Measurements from ENCODE around the gene TRMT10A. TPM values are rescaled to one million over a fixed set of nuclear protein-coding genes. Genes with fewer than 3 reads are reported as not detected.

The TRMT10A gene
- total and polyA plus RNA-seq, 2 of the 13 experiments (the other 11 are each of a cell fraction or from before 2014, with no cell fraction given), result 3.9 to 12.6 TPM

GRCh38 chr4:99563310-99564186 is at the start of gene TRMT10A (continued):
- no peak for TF ChIP-seq HMGXB3 (CRISPR knock-in tag; IDR thresholded peaks at IDR 0.05; ENCODE audit: borderline replicate concordance)
- no peak for TF ChIP-seq AGO2 (optimal IDR thresholded peaks at IDR 0.05; ENCODE audit: low read depth, low read length)
- TF ChIP-seq MNT (IDR thresholded peaks at IDR 0.05), result peak; percentile 38; the same call in 1 of the 2 replicates
- no peak for TF ChIP-seq SNRNP70 (IDR thresholded peaks at IDR 0.05; ENCODE audit: low read depth, low read length)
- no peak for TF ChIP-seq CENPT (CRISPR knock-in tag; IDR thresholded peaks at IDR 0.05; ENCODE audit: low read depth)
- no peak for TF ChIP-seq FOXP1 (IDR thresholded peaks at IDR 0.05)
- TF ChIP-seq FOXP1 (CRISPR knock-in tag; IDR thresholded peaks at IDR 0.05), result no peak
- peak; percentile 71 for TF ChIP-seq KMT2B (CRISPR knock-in tag; IDR thresholded peaks at IDR 0.05)
- no peak for TF ChIP-seq ZIK1 (CRISPR knock-in tag; IDR thresholded peaks at IDR 0.05; ENCODE audit: borderline replicate concordance, low read depth)
- TF ChIP-seq REXO4 (CRISPR knock-in tag; IDR thresholded peaks at IDR 0.05; ENCODE audit: borderline replicate concordance), result no peak
- peak; percentile 84 for TF ChIP-seq POLR2AphosphoS5 (IDR thresholded peaks at IDR 0.05; ENCODE audit: low read depth, low read length)
- TF ChIP-seq ZNF446 (CRISPR knock-in tag; IDR thresholded peaks at IDR 0.05), result no peak
- no peak for TF ChIP-seq NR3C1 (CRISPR knock-in tag; IDR thresholded peaks at IDR 0.05)
- TF ChIP-seq PRDM4 (CRISPR knock-in tag; IDR thresholded peaks at IDR 0.05; ENCODE audit: borderline replicate concordance), result no peak
- TF ChIP-seq NCOA1 (CRISPR knock-in tag; IDR thresholded peaks at IDR 0.05), result no peak
- no peak for TF ChIP-seq ZNF597 (CRISPR knock-in tag; IDR thresholded peaks at IDR 0.05)
- TF ChIP-seq KDM1A (CRISPR knock-in tag; IDR thresholded peaks at IDR 0.05), result no peak
- no peak for TF ChIP-seq KLF13 (CRISPR knock-in tag; IDR thresholded peaks at IDR 0.05)
- TF ChIP-seq NRL (CRISPR knock-in tag; IDR thresholded peaks at IDR 0.05; ENCODE audit: borderline replicate concordance), result no peak
- no peak for TF ChIP-seq ATF7-NPFF (CRISPR knock-in tag; IDR thresholded peaks at IDR 0.05; ENCODE audit: low read depth)
- peak; percentile 82 for TF ChIP-seq FOXK1 (CRISPR knock-in tag; IDR thresholded peaks at IDR 0.05; ENCODE audit: borderline replicate concordance, low read depth)

Data from HepG2 (cell line).